ENCODE data around the gene GALC. TPM values are rescaled to one million over a fixed set of nuclear protein-coding genes. Genes with fewer than 3 reads are reported as not detected.
A peak's percentile ranks its signal among the peaks of the same experiment; 100 is the strongest.
"Not testable (repeated sequence)": the region's sequence is repeated elsewhere in the genome, so short reads cannot be mapped to it uniquely, and the experiment has no call there.

GALC gene
- total RNA-seq (2014; rRNA removed; shearing (Covaris generic)), result 8.7 and 11.9 TPM in 2 replicates

DNA sequence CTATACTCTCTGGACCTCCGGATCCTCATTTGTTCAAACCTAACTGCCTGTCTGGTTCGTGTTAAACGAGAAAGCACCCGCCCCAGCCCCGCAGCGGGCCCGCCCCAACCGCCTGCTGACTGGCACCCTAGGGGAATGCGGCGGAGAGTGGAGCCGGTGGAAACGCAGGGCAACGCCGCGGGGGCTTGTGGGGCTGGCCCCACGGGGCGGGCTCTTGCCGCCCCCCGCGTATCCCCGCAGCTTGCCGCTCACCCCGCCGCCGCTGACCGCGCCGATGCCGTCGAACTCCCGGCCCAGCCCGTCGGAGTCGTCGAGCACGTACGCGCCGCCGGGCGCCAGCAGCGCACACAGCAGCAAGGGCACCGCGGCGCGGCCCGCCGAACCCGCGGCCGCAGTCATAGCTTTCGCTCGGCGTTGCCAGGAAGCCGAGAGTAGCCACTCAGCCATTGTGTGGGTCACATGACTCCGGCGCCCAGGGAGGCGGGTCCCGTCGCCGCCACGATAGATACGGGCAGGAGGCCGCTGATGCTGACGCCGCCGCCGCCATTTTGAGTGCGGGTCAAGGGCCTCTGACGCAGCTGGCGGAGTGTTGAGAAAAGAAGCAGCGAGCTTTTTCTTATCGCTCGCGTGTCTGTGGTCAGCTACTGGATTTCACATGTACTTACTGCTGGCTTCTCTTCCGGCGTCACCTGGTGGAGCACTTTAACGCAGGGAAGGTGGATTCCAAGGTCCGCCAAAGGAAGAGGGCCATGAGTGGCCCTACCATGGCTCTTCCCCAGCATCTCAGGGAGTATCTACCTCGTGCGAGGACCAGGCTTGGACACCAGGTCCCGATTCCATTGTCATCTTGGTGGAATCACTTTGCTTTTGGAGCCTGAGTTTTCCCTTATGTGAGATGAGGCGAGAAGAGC is at the start of gene GALC:
TSS of gene GALC (minus strand) at position 465 of the 911 bp plus-strand sequence. CDS start at position 447, 18 bp downstream.
- Histone ChIP-seq H3K4me3 (ENCODE audit: insufficient read depth, low read depth, low read length) (peak within 1 kb of the TSS; percentile 55), H3K27me3 (ENCODE audit: control insufficient read depth, insufficient read depth, low read length) (no peaks in the 10 kb centered on the region), H3K36me3 (replicated peaks; ENCODE audit: control insufficient read depth, insufficient read depth, low read length) (no peaks in the 10 kb centered on the region)
- peak; percentile 87 for DNase-seq

DNA sequence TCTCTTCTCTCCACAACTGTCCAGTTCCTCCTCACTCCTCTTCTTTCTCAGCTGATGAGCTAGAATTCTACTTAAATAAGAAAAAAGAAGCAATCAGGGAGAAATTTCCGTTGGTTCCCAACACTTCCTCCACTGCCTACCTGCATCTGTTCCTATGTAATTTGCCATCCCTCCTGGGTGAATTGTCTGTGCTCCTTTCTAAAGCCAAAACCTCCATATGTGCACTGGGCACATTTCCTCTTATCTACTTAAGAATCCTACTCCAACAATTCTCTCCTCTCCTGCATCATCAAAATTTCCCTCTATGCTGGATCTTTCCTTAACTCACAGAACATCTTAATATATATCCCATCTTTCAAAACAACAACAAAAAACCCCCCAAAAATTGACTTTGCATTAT is 47.2 kb upstream of the GALC start:
- Histone ChIP-seq H3K36me3 (replicated peaks; ENCODE audit: control insufficient read depth, insufficient read depth, low read length) (no peaks in the 10 kb centered on the region), H3K27me3 (ENCODE audit: control insufficient read depth, insufficient read depth, low read length) (no peaks in the 10 kb centered on the region), H3K4me3 (ENCODE audit: insufficient read depth, low read depth, low read length) (no peak overlapping the region)
- DNase-seq, result no peak

DNA sequence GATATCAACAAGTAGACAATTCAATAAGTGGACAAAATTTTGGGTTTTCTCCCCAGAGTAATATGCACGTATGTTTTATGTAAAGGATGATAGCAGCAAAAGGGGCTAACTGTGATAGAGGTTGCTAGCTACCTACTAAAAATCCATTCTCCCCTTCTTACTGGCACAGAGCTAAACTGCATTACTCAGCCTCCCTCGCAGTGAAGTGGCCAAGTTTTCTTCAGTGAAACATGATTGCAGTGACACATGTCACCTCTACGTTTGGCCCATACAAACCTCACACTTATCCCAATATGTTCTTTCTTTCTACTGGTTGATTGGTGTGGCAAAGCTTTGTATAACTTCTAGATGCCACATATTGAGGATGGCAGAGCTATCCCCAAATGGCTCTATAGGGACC is 46.2 kb upstream of the GALC start:
- Histone ChIP-seq H3K4me3 (ENCODE audit: insufficient read depth, low read depth, low read length) (no peak overlapping the region), H3K36me3 (replicated peaks; ENCODE audit: control insufficient read depth, insufficient read depth, low read length) (no peaks in the 10 kb centered on the region), H3K27me3 (ENCODE audit: control insufficient read depth, insufficient read depth, low read length) (no peaks in the 10 kb centered on the region)
- no peak for DNase-seq

- DNase-seq, result no peak
- H3K27me3 ChIP-seq (ENCODE audit: control insufficient read depth, insufficient read depth, low read length), result no peaks in the 10 kb centered on the region
- H3K4me3 ChIP-seq (ENCODE audit: insufficient read depth, low read depth, low read length), result no peak overlapping the region
- no peaks in the 10 kb centered on the region for H3K36me3 ChIP-seq (replicated peaks; ENCODE audit: control insufficient read depth, insufficient read depth, low read length)
Observed at GRCh38 chr14:88037325-88037724, 44.3 kb upstream of the GALC start.

DNA sequence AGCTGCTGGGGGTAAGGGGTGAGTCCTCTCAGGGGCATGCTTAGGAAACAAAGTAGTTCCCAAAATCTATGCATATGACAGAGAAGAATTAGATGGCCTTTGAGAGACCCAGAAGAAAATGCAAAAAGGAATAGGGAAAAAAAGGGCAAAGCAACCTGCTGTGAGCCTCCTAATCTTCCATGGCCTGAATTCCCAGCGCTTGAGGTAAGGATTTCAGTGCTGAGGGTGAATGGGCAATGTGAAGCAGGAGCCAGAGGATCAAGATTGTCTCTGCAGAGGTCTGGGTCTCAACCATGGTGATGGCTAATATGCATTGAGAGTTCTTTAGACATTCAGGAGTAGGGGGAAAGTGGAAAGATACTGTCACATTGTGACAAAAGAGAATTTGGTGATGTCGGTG is 43.4 kb upstream of the GALC start:
- no peaks in the 10 kb centered on the region for H3K27me3 ChIP-seq (ENCODE audit: control insufficient read depth, insufficient read depth, low read length)
- no peaks in the 10 kb centered on the region for H3K36me3 ChIP-seq (replicated peaks; ENCODE audit: control insufficient read depth, insufficient read depth, low read length)
- no peak for DNase-seq

GRCh38 chr14:88034076-88034475 is 41.1 kb upstream of the GALC start:
- Histone ChIP-seq H3K4me3 (ENCODE audit: insufficient read depth, low read depth, low read length) (no peak overlapping the region), H3K36me3 (replicated peaks; ENCODE audit: control insufficient read depth, insufficient read depth, low read length) (no peaks in the 10 kb centered on the region), H3K27me3 (ENCODE audit: control insufficient read depth, insufficient read depth, low read length) (no peaks in the 10 kb centered on the region; the same call in 1 of the 2 replicates)
- no peak for DNase-seq

More for the DNA sequence above, 43.4 kb upstream of the GALC start:
- H3K4me3 ChIP-seq (ENCODE audit: insufficient read depth, low read depth, low read length), result no peak overlapping the region

DNA sequence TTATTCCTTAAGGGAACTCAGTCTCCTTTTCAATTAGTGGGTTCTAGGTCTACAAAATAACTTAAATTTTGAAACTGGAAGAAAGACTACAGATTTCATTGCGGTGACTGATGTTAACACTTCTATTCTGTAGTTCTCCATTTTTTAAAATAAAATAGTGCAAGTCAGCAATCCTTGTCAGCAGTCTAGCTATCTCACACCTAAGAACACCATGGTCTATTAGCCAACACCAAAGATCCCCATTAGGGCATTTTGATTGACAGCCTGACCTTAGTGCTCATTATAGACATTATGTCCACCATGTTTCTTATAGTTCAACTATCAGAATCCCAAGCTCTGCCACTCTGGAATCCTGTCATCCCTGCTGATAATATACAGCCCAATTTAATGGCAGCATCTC is 39.4 kb upstream of the GALC start:
- Histone ChIP-seq H3K36me3 (replicated peaks; ENCODE audit: control insufficient read depth, insufficient read depth, low read length) (no peaks in the 10 kb centered on the region), H3K4me3 (ENCODE audit: insufficient read depth, low read depth, low read length) (no peak overlapping the region), H3K27me3 (ENCODE audit: control insufficient read depth, insufficient read depth, low read length) (no peaks in the 10 kb centered on the region; the same call in 1 of the 2 replicates)
- no peak for DNase-seq

GRCh38 chr14:88030892-88031291 is 37.9 kb upstream of the GALC start:
- Histone ChIP-seq H3K4me3 (ENCODE audit: insufficient read depth, low read depth, low read length) (no peak overlapping the region), H3K27me3 (ENCODE audit: control insufficient read depth, insufficient read depth, low read length) (no peaks in the 10 kb centered on the region; the same call in 1 of the 2 replicates), H3K36me3 (replicated peaks; ENCODE audit: control insufficient read depth, insufficient read depth, low read length) (no peaks in the 10 kb centered on the region)
- no peak for DNase-seq

GRCh38 chr14:88030079-88030478 is 37.1 kb upstream of the GALC start:
- DNase-seq, result no peak
- H3K4me3 ChIP-seq (ENCODE audit: insufficient read depth, low read depth, low read length), result no peak overlapping the region
- H3K36me3 ChIP-seq (replicated peaks; ENCODE audit: control insufficient read depth, insufficient read depth, low read length), result no peaks in the 10 kb centered on the region
- no peaks in the 10 kb centered on the region; the same call in 1 of the 2 replicates for H3K27me3 ChIP-seq (ENCODE audit: control insufficient read depth, insufficient read depth, low read length)

DNA sequence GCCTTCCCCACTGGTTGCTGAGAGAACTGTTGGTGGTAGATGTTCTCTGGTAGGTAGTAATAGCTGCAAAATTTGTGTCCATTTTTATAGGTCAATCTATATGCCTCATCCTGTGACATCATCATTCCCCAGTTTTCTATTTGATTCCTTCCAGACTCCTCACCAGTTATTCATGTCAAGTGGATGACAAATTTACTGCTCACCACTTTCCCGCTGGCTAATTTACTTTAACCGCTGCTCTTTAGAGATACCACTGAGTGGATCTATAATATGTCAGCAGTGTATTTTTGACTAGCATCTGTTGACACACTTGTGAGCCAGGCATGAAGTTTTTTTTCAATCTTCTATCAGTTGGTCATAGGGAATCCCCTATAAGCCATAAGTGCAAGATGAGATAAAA is 36.5 kb upstream of the GALC start:
- Histone ChIP-seq H3K4me3 (ENCODE audit: insufficient read depth, low read depth, low read length) (no peak overlapping the region), H3K36me3 (replicated peaks; ENCODE audit: control insufficient read depth, insufficient read depth, low read length) (no peaks in the 10 kb centered on the region), H3K27me3 (ENCODE audit: control insufficient read depth, insufficient read depth, low read length) (no peaks in the 10 kb centered on the region; the same call in 1 of the 2 replicates)
- no peak for DNase-seq

- no peaks in the 10 kb centered on the region for H3K36me3 ChIP-seq (replicated peaks; ENCODE audit: control insufficient read depth, insufficient read depth, low read length)
- H3K4me3 ChIP-seq (ENCODE audit: insufficient read depth, low read depth, low read length), result no peak overlapping the region
- H3K27me3 ChIP-seq (ENCODE audit: control insufficient read depth, insufficient read depth, low read length), result no peaks in the 10 kb centered on the region; the same call in 1 of the 2 replicates
- DNase-seq, result no peak
Observed at GRCh38 chr14:88026890-88027289, 33.9 kb upstream of the GALC start.

GRCh38 chr14:88025313-88025712 is 32.3 kb upstream of the GALC start:
- H3K27me3 ChIP-seq (ENCODE audit: control insufficient read depth, insufficient read depth, low read length), result no peaks in the 10 kb centered on the region
- DNase-seq, result no peak
- H3K4me3 ChIP-seq (ENCODE audit: insufficient read depth, low read depth, low read length), result no peak overlapping the region
- no peaks in the 10 kb centered on the region for H3K36me3 ChIP-seq (replicated peaks; ENCODE audit: control insufficient read depth, insufficient read depth, low read length)

- DNase-seq; H3K4me3 ChIP-seq (ENCODE audit: insufficient read depth, low read depth, low read length); H3K36me3 ChIP-seq (replicated peaks; ENCODE audit: control insufficient read depth, insufficient read depth, low read length); H3K27me3 ChIP-seq (ENCODE audit: control insufficient read depth, insufficient read depth, low read length): not testable (repeated sequence)
Observed at GRCh38 chr14:88024252-88025086, 31.5 kb upstream of the GALC start.

DNA sequence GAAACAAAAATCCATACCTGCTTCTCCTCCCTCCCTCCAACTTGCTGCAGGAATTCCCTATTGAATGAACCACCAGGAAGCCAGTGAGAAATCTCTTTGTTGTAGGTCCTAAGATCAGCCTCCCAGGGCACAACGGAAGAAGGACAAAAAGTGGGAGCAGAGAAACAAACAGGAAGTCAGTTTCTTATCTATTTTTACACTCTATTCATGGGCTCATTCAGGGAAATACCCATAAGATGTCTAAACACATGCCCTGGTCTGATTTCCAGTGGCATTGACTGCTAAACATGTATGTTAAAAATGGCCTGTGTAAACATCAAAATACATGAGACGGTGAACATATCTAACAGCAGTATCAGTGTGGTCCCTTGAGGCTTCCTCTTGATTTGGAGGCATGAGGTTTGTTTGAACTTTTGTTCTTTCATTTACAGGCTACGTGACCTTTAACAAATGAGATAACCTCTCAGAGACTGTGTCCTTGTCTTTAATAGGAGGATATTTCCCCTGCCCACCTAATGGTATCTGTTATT is 30.7 kb upstream of the GALC start:
- Histone ChIP-seq H3K27me3 (ENCODE audit: control insufficient read depth, insufficient read depth, low read length) (no peaks in the 10 kb centered on the region), H3K36me3 (replicated peaks; ENCODE audit: control insufficient read depth, insufficient read depth, low read length) (no peaks in the 10 kb centered on the region), H3K4me3 (ENCODE audit: insufficient read depth, low read depth, low read length) (no peak overlapping the region)
- no peak for DNase-seq

All from H7 (cell line).